A549 (cell line): ENCODE measurements around the gene ANTXR1. TPM values are rescaled to one million over a fixed set of nuclear protein-coding genes. Genes with fewer than 3 reads are reported as not detected.

Experiments
- ATAC-seq, 2 experiments: fragments of 200-7000 bp in 1 of 2; fragments of >200 bp in 1 of 2; cut with Nextera tagmentation in 1 of 2; cut with Tn5 transposase in 1 of 2; 3 replicates each; pipeline versions ENCODE4 v1.8.0 to v1.9.1; 2018 to 2020; ENCODE audit warnings: mild to moderate bottlenecking in 1 of 2, moderate library complexity in 1 of 2
- CTCF ChIA-PET: fragments of 300-600 bp; sonication (Branson Sonifier 250); formaldehyde crosslinking; extraction: SDS; loops from one replicate; lab custom pipeline; 2021; ENCODE audit warnings: antibody characterized with exemption, inconsistent platforms; lab: Yijun Ruan, JAX
- POLR2A ChIA-PET: fragments of 350-600 bp; formaldehyde crosslinking; extraction: SDS; loops from one replicate; lab custom pipeline; 2021; ENCODE audit warnings: antibody characterized with exemption, inconsistent platforms; lab: Yijun Ruan, JAX
- DNase-seq, 2 experiments: peaks; one replicate each; pipeline versions ENCODE4 v3.0.0 to v3.0.0-alpha.2; 2011 to 2016; ENCODE audit warnings: low read depth in 1 of 2, low spot score in 1 of 2
- FAIRE-seq: peaks from 2 replicates; lab custom pipeline; 2011; peaks lifted over from hg19 to GRCh38; lab: Jason Lieb, UNC
- H3K27ac ChIP-seq, 2 experiments: fragments of >200 bp; sonication (Bioruptor Twin); formaldehyde crosslinking; 3 replicates each; pipeline ENCODE4 v1.5.1; 2016 to 2017
- H3K4me1 ChIP-seq: fragments of >200 bp; sonication (Bioruptor Twin); formaldehyde crosslinking; 3 replicates; pipeline ENCODE4 v1.6.1; 2016
- H3K4me2 ChIP-seq: fragments of >200 bp; sonication (Bioruptor Twin); formaldehyde crosslinking; 3 replicates; pipeline ENCODE4 v1.6.1; 2016
- H3K4me3 ChIP-seq: fragments of >200 bp; sonication (Bioruptor Twin); formaldehyde crosslinking; 3 replicates; pipeline ENCODE4 v1.5.1; 2016
- H3K9me3 ChIP-seq: fragments of >200 bp; sonication (Bioruptor Twin); formaldehyde crosslinking; 3 replicates; pipeline ENCODE4 v1.6.1; 2016
- ATOH8 ChIP-seq: fragments of 250-450 bp; sonication (Bioruptor Pico); IDR thresholded peaks from 2 replicates; pipeline ENCODE4 v1.5.0; 2020; ENCODE audit warnings: low read depth, mild to moderate bottlenecking, moderate library complexity
- CBX2 ChIP-seq: fragments of 200-600 bp; sonication (generic); IDR thresholded peaks from 2 replicates; pipeline ENCODE4 v1.6.1; 2016; ENCODE audit warnings: low read depth, mild to moderate bottlenecking, borderline replicate concordance
- CHD4 ChIP-seq: fragments of 200-600 bp; sonication (generic); IDR thresholded peaks from 2 replicates; pipeline ENCODE4 v1.6.1; 2016; ENCODE audit warnings: antibody characterized with exemption, mild to moderate bottlenecking, borderline replicate concordance
- EHF ChIP-seq: fragments of 250-450 bp; sonication (Bioruptor Pico); IDR thresholded peaks from 2 replicates; pipeline ENCODE4 v1.5.0; 2020; ENCODE audit warnings: mild to moderate bottlenecking
- EP300 ChIP-seq, 2 experiments: fragments of >200 bp; sonication (Bioruptor Twin); formaldehyde crosslinking; IDR thresholded peaks; 2 replicates in 1 of 2; 3 replicates in 1 of 2; pipeline ENCODE4 v1.6.1; 2016 to 2017
- FOSL2 ChIP-seq, 2 experiments: fragments of 450-650 bp in 1 of 2; fragments of >200 bp in 1 of 2; sonication (Bioruptor Twin) in 1 of 2; formaldehyde crosslinking; IDR thresholded peaks; 2 replicates each; pipeline versions ENCODE4 v1.5.0 to v1.6.1; 2016 to 2020; ENCODE audit warnings: mild to moderate bottlenecking in 1 of 2, moderate library complexity in 1 of 2
- GATA3 ChIP-seq: IDR thresholded peaks from 2 replicates; pipeline ENCODE4 v1.6.1; 2012; ENCODE audit warnings: borderline replicate concordance
- HDAC2 ChIP-seq: fragments of 200-600 bp; sonication (generic); IDR thresholded peaks from 2 replicates; pipeline ENCODE4 v1.6.1; 2016
- HES2 ChIP-seq: fragments of >200 bp; sonication (Bioruptor Twin); formaldehyde crosslinking; IDR thresholded peaks from 2 replicates; pipeline ENCODE4 v1.6.1; 2016
- HEYL ChIP-seq: fragments of 250-450 bp; sonication (Bioruptor Pico); IDR thresholded peaks from 2 replicates; pipeline ENCODE4 v1.8.0; 2021; ENCODE audit warnings: mild to moderate bottlenecking, moderate library complexity
- JUNB ChIP-seq: fragments of >200 bp; sonication (Bioruptor Twin); formaldehyde crosslinking; IDR thresholded peaks from 2 replicates; pipeline ENCODE4 v1.6.1; 2016
- MYC ChIP-seq: IDR thresholded peaks from 2 replicates; pipeline ENCODE4 v1.6.1; 2012; ENCODE audit warnings: mild to moderate bottlenecking, inconsistent platforms, low read length, improper control_type of control experiment, borderline replicate concordance
- NFE2L2 ChIP-seq: fragments of 150-350 bp; conservative IDR thresholded peaks from 2 replicates; pipeline ENCODE4 v1.6.1; 2014; ENCODE audit warnings: low read length
- NPAS2 ChIP-seq: fragments of 250-450 bp; sonication (Bioruptor Pico); IDR thresholded peaks from 2 replicates; pipeline ENCODE4 v1.8.0; 2022; ENCODE audit warnings: mild to moderate bottlenecking, moderate library complexity, borderline replicate concordance
- NR3C1 ChIP-seq: fragments of >200 bp; sonication (Bioruptor Twin); formaldehyde crosslinking; IDR thresholded peaks from 3 replicates; pipeline ENCODE4 v1.6.1; 2017
- PBX3 ChIP-seq: IDR thresholded peaks from 2 replicates; pipeline ENCODE4 v1.6.1; 2012
- PHF8 ChIP-seq: fragments of 200-600 bp; sonication (generic); IDR thresholded peaks from 2 replicates; pipeline ENCODE4 v1.6.1; 2016; ENCODE audit warnings: low read depth, mild to moderate bottlenecking, antibody characterized with exemption, moderate library complexity, borderline replicate concordance
- RCOR1 ChIP-seq: fragments of 150-350 bp; IDR thresholded peaks from 2 replicates; pipeline ENCODE4 v1.6.1; 2014; ENCODE audit warnings: antibody characterized with exemption, low read length, low read depth
- REST ChIP-seq: fragments of 200-600 bp; sonication (generic); IDR thresholded peaks from 2 replicates; pipeline ENCODE4 v1.6.1; 2016; ENCODE audit warnings: antibody characterized with exemption, mild to moderate bottlenecking, moderate library complexity
- RFX5 ChIP-seq: fragments of 450-650 bp; IDR thresholded peaks from 2 replicates; pipeline ENCODE4 v1.7.1; 2014; ENCODE audit warnings: antibody characterized with exemption, mild to moderate bottlenecking, moderate library complexity
- RNF2 ChIP-seq: fragments of 200-600 bp; sonication (generic); IDR thresholded peaks from 2 replicates; pipeline ENCODE4 v1.6.1; 2016; ENCODE audit warnings: low read depth, mild to moderate bottlenecking, antibody characterized with exemption, moderate library complexity, borderline replicate concordance
- SMC3 ChIP-seq: fragments of >200 bp; sonication (Bioruptor Twin); formaldehyde crosslinking; IDR thresholded peaks from 3 replicates; pipeline ENCODE4 v1.6.1; 2018; ENCODE audit warnings: inconsistent platforms
- TP53 ChIP-seq: fragments of 250-450 bp; sonication (Bioruptor Pico); IDR thresholded peaks from 2 replicates; pipeline ENCODE4 v1.5.0; 2021; ENCODE audit warnings: mild to moderate bottlenecking, moderate library complexity
- USF2 ChIP-seq: fragments of 450-650 bp; IDR thresholded peaks from 2 replicates; pipeline ENCODE4 v1.6.1; 2014; ENCODE audit warnings: antibody characterized with exemption
- ZFP36 ChIP-seq: fragments of 450-650 bp; IDR thresholded peaks from 2 replicates; pipeline ENCODE4 v1.6.1; 2014; ENCODE audit warnings: borderline replicate concordance; ENCODE audit not compliant: partially characterized antibody
- ZNF302 ChIP-seq: fragments of 250-450 bp; sonication (Bioruptor Pico); IDR thresholded peaks from 2 replicates; pipeline ENCODE4 v1.9.0; 2021; ENCODE audit warnings: inconsistent platforms, mild to moderate bottlenecking, moderate library complexity
- WGBS: methylation state at CpG from one replicate; pipeline ENCODE4 v1.1.6; 2017; ENCODE audit errors: missing lambda C conversion rate; 5-methylcytosine and 5-hydroxymethylcytosine counted together
- polyA plus RNA-seq, 4 experiments: library from polyadenylated mRNA; depleted of rRNA in 3 of 4; stranded (reverse); fragments of >200 nt; fragmentation: RNase III in 1 of 4; extraction: RNeasy Plus Mini Kit Qiagen cat#74134 plus additional on column Dnase treatment in 1 of 4; gene quantifications; 2 replicates in 3 of 4; 3 replicates in 1 of 4; pipeline ENCODE4 v1.2.3, GENCODE V29; 2011 to 2017

Gene ANTXR1
- polyA plus RNA-seq, 2 of the 4 experiments (the other 2 are of a cell fraction): 161 to 194 TPM

GRCh38 chr2:69076601-69077000 is 63.6 kb downstream of the ANTXR1 start:
- Histone ChIP-seq H3K4me1 (peaks cover 32% of the 10 kb centered on the region), H3K4me2 (no peak overlapping the region), H3K9me3 (no peaks in the 10 kb centered on the region)
- FAIRE-seq: peak; percentile 23
- no peak for TF ChIP-seq PBX3
- TF ChIP-seq ZNF302: no peak
- TF ChIP-seq JUNB: no peak
- TF ChIP-seq CBX2: no peak
- TF ChIP-seq PHF8: no peak
- TF ChIP-seq NPAS2 (CRISPR knock-in tag): no peak
- no peak for TF ChIP-seq EHF (CRISPR knock-in tag)
- TF ChIP-seq TP53: no peak
- TF ChIP-seq RNF2: no peak
- TF ChIP-seq ATOH8 (CRISPR knock-in tag): no peak
- no peak for TF ChIP-seq SMC3
- TF ChIP-seq, all 56 proteins: peak for 0
- WGBS: 91% methylated on average over 2 of the region's 2 CpGs
- ChIA-PET POLR2A (no interaction called here), CTCF (interaction anchor here (0.7 to 1.3 kb wide), 4 partner anchors 9 to 230 kb away, joined by 3 to 4 read pairs (median 3); no protein-coding TSS in a partner anchor)
- DNase-seq: no peak
- Histone ChIP-seq H3K4me3 (no peak overlapping the region), H3K27ac (peak overlapping the region in 1 of 2 experiments; percentile 29; a peak in 2 of 6 replicates)
- no peak for ATAC-seq

- no peak for ATAC-seq
- Histone ChIP-seq H3K4me3 (no peak overlapping the region), H3K4me1 (peaks cover 37% of the 10 kb centered on the region), H3K4me2 (no peak overlapping the region), H3K9me3 (no peaks in the 10 kb centered on the region), H3K27ac (no peak overlapping the region; a peak in 1 of 6 replicates)
- TF ChIP-seq PBX3 (no peak), SMC3 (no peak), RCOR1 (no peak), NR3C1 (no peak), HES2 (no peak), FOSL2 (IDR thresholded peaks at IDR 0.05) (no peak), FOSL2 (CRISPR knock-in tag; IDR thresholded peaks at IDR 0.05) (no peak), EP300 (IDR thresholded peaks at IDR 0.05) (no peak), NFE2L2 (no peak), REST (no peak), ZFP36 (no peak), TP53 (no peak), MYC (no peak), HDAC2 (no peak), CHD4 (no peak), HEYL (CRISPR knock-in tag) (no peak), GATA3 (no peak), USF2 (no peak), RFX5 (no peak), RNF2 (no peak)
- DNase-seq: no peak
- no peak for FAIRE-seq
- 93% methylated on average over 10 of the region's 10 CpGs for WGBS
- CTCF ChIA-PET: interaction anchor here (0.7 to 1.6 kb wide), 5 partner anchors 10 to 229 kb away, joined by 3 to 4 read pairs (median 3); no protein-coding TSS in a partner anchor
- POLR2A ChIA-PET: no interaction called here
Measured at GRCh38 chr2:69077252-69077950, 64.4 kb downstream of the ANTXR1 start.
